Measurements from ENCODE around the gene SPO11.

SPO11 gene

DNA sequence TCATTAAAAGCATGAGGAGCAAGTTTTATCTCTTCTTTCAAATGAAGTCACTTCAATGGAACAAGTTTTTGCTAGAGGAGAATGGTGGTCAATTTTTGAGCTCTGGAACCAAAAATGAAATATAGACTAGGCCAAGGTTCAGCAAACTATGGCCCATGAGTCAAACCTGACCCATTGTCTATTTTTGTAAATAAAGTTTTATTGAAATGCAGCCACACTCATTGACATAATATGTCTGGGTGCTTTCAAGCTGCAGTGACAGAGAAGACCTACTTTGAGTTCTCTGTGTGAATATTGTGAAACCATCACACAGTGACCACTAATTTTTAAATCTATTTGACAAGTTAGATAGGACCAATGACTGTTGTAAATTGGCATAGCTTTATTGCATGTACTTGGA is 34.8 kb downstream of the SPO11 start:
- no peaks in the 10 kb centered on the region for H3K4me1 ChIP-seq
- DNase-seq (ENCODE audit: low spot score in 2 of 2): no peak
- H3K9me3 ChIP-seq: no peaks in the 10 kb centered on the region
- H3K4me3 ChIP-seq: no peak overlapping the region
- H3K27me3 ChIP-seq (ENCODE audit: low read depth): no peaks in the 10 kb centered on the region
- H3K36me3 ChIP-seq (replicated peaks): peaks cover 59% of the 10 kb centered on the region
- in situ Hi-C loops (cut with MboI; ENCODE audit: low sequenced_read_pairs): no loop called here

DNA sequence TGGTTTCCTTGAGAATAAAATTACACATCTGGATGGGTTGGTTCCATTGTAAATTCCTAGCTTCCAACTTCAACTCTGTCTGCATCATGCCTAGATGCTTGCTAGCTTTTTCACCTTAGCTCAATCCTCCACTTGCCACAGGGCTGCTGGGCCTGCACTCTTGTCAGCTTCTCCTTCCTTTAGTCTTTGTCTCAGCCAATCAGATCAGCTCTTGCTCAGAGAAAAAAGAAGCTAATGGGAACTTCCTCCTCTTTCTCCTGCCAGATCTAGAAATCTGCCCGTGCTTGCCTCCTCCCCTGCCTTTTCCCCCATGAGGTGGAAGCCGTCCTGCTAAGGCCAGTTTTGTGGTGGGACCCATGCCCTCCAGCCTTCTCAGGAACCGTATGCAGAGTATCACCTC is 40.0 kb downstream of the SPO11 start:
- Histone ChIP-seq H3K4me3 (no peak overlapping the region), H3K9me3 (no peaks in the 10 kb centered on the region), H3K27me3 (ENCODE audit: low read depth) (no peaks in the 10 kb centered on the region), H3K4me1 (no peaks in the 10 kb centered on the region), H3K36me3 (replicated peaks) (peaks cover 95% of the 10 kb centered on the region)
- in situ Hi-C loops (cut with MboI; ENCODE audit: low sequenced_read_pairs): no loop called here
- DNase-seq (ENCODE audit: low spot score in 2 of 2): no peak

DNA sequence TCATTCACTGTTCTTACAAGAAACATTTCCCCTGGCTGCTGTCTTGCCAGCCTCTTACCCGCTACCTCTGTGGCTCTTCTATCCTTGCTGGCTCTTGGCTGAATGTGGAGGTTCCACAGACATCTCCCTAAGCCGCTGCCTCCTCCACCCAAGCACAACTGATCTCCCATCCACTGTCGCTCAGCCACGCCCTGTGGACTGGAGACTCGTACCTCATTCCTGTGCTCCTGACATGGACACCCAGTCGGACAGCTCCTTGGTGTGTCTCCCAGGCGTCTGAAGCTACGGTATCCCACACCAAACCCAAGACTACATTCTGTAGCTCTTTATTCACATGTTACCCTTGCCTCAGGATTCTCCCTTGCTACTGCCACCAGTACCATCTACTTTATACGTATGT is 40.7 kb downstream of the SPO11 start:
- H3K9me3 ChIP-seq: no peaks in the 10 kb centered on the region
- H3K36me3 ChIP-seq (replicated peaks): peaks cover 95% of the 10 kb centered on the region
- in situ Hi-C loops (cut with MboI; ENCODE audit: low sequenced_read_pairs): no loop called here
- no peak for DNase-seq (ENCODE audit: low spot score in 2 of 2)
- no peaks in the 10 kb centered on the region for H3K4me1 ChIP-seq
- H3K27me3 ChIP-seq (ENCODE audit: low read depth): no peaks in the 10 kb centered on the region
- H3K4me3 ChIP-seq: no peak overlapping the region

DNA sequence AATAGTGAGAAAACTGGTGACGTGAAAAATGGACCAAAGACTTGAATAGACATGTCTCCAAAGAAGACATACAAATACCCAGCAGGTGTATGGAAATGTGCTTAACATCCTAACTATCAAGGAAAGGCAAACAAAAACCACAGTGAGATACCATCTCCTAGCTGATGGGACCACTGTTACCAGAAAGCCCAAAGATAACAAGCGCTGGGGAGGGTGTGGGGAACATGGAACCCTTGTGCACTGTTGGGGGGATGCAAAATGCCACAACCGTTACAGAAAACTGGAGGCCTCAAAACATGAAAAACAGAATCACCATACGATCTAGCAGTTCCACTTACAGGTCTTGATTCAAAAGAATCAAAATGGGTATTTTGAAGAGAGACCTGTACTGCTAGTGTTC is 41.8 kb downstream of the SPO11 start:
- no peak for DNase-seq (ENCODE audit: low spot score in 2 of 2)
- in situ Hi-C loops (cut with MboI; ENCODE audit: low sequenced_read_pairs): no loop called here
- H3K27me3 ChIP-seq (ENCODE audit: low read depth): no peaks in the 10 kb centered on the region
- no peaks in the 10 kb centered on the region for H3K4me1 ChIP-seq
- no peak overlapping the region for H3K4me3 ChIP-seq
- H3K36me3 ChIP-seq (replicated peaks): peaks cover 95% of the 10 kb centered on the region
- H3K9me3 ChIP-seq: no peaks in the 10 kb centered on the region

DNA sequence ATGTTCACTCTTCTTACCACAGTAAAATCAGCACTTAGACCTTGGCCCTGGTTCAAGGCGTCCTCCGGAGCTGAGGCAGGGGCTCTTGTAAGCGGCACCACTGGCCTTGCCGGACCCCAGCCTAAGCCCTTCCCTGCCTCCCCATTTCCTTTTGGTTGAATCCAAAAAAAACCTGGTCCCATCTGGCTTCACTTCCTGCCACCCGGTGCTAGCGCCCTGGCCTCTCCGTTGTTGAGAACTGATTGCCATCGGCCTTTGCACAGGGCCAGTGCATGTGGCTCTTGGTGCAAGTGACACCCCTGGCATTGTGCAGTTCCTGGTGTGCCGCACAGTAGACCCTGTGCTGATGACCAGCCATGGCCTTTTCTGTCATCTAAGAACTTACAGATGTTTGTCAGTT is 42.6 kb downstream of the SPO11 start:
- H3K36me3 ChIP-seq (replicated peaks): peaks cover 95% of the 10 kb centered on the region
- in situ Hi-C loops (cut with MboI; ENCODE audit: low sequenced_read_pairs): no loop called here
- no peaks in the 10 kb centered on the region for H3K4me1 ChIP-seq
- no peak overlapping the region for H3K4me3 ChIP-seq
- DNase-seq (ENCODE audit: low spot score in 2 of 2): no peak
- no peaks in the 10 kb centered on the region for H3K27me3 ChIP-seq (ENCODE audit: low read depth)
- no peaks in the 10 kb centered on the region for H3K9me3 ChIP-seq

DNA sequence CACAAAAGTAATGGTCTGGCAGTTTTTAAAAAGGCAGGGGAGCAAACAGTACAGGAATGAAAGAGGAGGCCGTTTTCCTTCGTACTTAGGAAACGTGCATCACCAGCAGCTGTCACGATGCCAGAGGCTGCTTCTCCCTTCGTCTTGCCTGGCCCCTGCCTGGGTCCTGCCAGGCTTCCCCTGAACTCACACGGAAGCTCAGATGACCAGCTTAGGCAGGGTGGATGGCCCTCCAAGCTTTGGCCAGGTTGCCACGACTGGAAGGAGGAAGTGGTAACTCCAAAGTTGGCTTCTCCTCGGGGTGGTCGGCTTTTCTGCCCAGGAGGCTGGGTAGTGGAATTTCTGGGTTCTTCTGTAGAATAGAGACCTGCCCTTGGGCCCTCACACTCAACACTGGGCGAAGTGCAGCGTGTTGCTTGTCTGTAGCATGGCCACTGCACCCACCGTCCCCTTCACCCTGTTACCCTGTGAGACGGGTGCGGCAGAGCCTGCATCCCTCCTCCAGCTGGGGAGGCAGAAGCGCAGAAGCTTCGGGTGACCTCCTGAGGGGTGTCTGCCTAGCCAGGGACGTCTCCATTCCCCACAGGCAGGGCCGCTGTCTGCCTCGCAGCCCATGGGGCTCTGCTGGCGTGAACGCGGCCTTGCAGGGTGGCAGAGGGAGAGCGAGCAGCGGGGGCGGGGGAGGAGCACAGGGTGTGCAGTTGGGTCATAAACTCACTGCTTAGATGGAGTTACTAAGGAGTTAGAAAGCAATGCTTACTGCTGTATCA is 43.2 kb downstream of the SPO11 start:
- no peak for DNase-seq (ENCODE audit: low spot score in 2 of 2)

DNA sequence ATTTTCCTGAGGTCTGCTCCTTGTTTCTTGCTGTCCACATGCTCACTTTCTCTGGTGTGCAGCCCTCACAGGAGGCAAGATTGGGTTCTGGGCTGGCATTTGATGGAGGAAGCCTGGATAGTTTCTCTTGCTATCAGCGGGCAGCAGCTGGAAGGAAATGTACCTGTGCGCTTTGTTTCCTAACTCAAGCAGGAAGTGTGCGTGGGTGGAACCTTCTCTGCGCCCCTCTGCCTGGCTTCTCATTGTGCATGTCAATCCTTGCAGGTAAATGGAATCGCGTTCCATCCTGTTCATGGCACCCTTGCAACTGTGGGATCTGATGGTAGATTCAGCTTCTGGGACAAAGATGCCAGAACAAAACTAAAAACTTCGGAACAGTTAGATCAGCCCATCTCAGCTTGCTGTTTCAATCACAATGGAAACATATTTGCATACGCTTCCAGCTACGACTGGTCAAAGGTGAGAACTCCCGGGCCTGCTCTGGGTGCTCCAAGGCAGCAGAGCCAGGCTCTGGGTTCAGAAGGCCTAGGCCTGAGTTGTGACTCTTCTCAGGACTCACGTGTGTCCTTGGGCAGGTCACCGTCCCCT is 44.8 kb downstream of the SPO11 start:
- Histone ChIP-seq H3K4me1 (no peaks in the 10 kb centered on the region), H3K36me3 (replicated peaks) (peaks cover 89% of the 10 kb centered on the region), H3K9me3 (no peaks in the 10 kb centered on the region), H3K27me3 (ENCODE audit: low read depth) (no peaks in the 10 kb centered on the region), H3K4me3 (no peak overlapping the region)
- in situ Hi-C loops (cut with MboI; ENCODE audit: low sequenced_read_pairs): no loop called here
- DNase-seq (ENCODE audit: low spot score in 2 of 2): no peak

More for the DNA sequence above, 43.2 kb downstream of the SPO11 start:
- H3K4me1 ChIP-seq: no peaks in the 10 kb centered on the region
- H3K36me3 ChIP-seq (replicated peaks): peaks cover 97% of the 10 kb centered on the region
- no peak overlapping the region for H3K4me3 ChIP-seq
- no peaks in the 10 kb centered on the region for H3K9me3 ChIP-seq
- in situ Hi-C loops (cut with MboI; ENCODE audit: low sequenced_read_pairs): no loop called here
- no peaks in the 10 kb centered on the region for H3K27me3 ChIP-seq (ENCODE audit: low read depth)

DNA sequence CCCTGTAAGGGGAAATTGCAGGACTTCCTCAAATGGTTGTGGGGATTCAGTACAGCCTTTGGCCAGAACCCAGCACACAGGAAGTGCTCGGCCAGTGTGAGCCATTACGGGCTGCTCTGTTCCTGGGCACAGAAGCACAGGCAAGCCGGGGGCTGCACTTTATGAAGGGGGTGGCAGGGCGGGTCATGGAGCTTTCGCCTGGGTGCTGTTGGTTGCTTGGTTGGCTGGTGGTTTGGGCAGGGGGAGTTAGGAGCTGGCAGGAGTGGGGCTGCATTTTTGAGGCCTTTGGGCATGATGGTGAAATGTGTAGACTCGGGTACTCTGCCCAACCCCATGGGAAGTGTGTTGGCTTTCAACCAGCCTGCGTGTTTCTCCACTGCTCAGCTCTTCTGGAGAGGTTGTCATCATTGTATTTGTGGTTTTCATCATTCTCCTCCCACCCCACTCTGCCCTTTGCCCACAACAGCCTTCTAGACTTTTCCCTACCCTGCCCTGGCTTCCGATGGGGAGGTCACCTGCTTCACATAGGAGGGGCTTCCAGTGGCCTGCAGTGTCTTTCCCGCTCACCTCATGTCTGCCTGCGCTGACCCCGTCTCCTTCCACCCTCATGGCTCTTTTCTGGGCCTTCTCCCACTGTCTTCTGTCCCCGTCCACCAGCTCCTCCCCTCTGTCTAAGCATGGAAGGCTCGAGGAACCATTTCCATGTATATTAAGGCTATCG is 45.5 kb downstream of the SPO11 start:
- Histone ChIP-seq H3K4me3 (no peak overlapping the region), H3K27me3 (ENCODE audit: low read depth) (no peaks in the 10 kb centered on the region), H3K4me1 (no peaks in the 10 kb centered on the region), H3K9me3 (no peaks in the 10 kb centered on the region), H3K36me3 (replicated peaks) (peaks cover 88% of the 10 kb centered on the region)
- no peak for DNase-seq (ENCODE audit: low spot score in 2 of 2)
- in situ Hi-C loops (cut with MboI; ENCODE audit: low sequenced_read_pairs): loop anchor here (25.0 kb wide), 2 partner anchors 837 to 988 kb away; partner anchors contain the start of genes AURKA and CSTF1

DNA sequence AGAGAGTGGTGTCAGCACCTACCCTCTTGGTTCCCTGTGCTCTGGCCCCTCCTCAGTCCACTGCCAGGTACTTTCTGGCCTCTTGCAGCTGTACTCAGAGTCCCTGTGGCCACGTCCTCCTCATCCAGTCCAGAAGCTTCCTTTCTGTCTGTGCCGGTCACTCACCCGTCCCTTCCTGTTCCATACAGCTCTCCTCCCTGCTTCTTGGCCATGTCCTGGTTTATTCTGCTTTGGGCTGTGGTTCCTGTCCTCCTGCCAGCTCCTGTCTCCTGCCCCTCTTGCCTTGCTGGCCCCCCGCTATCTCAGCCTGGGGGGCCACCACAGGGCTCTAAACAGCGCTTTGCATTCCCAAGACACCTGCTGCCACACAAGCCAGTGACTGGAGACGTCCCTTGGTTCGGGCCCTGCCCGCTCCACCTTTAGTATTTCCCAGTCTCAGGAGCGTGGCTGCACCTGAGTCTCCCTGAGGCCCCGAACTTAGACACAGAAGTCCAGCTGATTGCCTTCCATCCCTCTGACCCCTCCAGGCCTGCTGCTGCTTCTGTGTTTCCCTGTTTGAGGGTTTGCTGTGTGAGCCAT is 46.1 kb downstream of the SPO11 start:
- peak in 1 of 2 experiments; percentile 5 for DNase-seq (ENCODE audit: low spot score in 2 of 2)
- H3K36me3 ChIP-seq (replicated peaks): peaks cover 82% of the 10 kb centered on the region
- in situ Hi-C loops (cut with MboI; ENCODE audit: low sequenced_read_pairs): loop anchor here (25.0 kb wide), 2 partner anchors 837 to 988 kb away; partner anchors contain the start of genes AURKA and CSTF1
- no peaks in the 10 kb centered on the region for H3K27me3 ChIP-seq (ENCODE audit: low read depth)
- no peaks in the 10 kb centered on the region for H3K4me1 ChIP-seq
- no peak overlapping the region for H3K4me3 ChIP-seq
- H3K9me3 ChIP-seq: no peaks in the 10 kb centered on the region

DNA sequence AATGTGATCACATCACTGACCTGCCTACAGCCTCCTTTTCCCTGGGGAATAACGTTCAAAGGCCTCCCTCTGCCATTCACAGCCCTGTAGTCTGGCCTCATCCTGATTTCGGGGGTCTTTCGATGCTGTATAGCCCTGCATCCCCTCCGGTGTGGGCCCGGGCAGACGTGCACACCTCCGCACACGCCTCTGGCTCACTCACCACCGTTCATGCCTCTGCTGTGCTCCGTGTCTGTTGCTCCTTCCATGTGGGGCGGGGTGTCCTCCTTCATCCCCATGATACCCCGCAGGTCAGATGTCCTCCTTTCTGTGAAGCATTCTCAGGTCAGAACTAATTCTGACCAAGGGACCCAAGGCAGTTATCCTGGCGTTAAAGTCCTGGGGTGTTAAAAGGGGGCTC is 47.7 kb downstream of the SPO11 start:
- no peaks in the 10 kb centered on the region for H3K9me3 ChIP-seq
- H3K27me3 ChIP-seq (ENCODE audit: low read depth): no peaks in the 10 kb centered on the region
- no peak overlapping the region for H3K4me3 ChIP-seq
- no peak for DNase-seq (ENCODE audit: low spot score in 2 of 2)
- peaks cover 69% of the 10 kb centered on the region for H3K36me3 ChIP-seq (replicated peaks)
- in situ Hi-C loops (cut with MboI; ENCODE audit: low sequenced_read_pairs): loop anchor here (25.0 kb wide), 2 partner anchors 835 to 990 kb away; partner anchors contain the start of genes AURKA and CSTF1
- no peaks in the 10 kb centered on the region for H3K4me1 ChIP-seq

DNA sequence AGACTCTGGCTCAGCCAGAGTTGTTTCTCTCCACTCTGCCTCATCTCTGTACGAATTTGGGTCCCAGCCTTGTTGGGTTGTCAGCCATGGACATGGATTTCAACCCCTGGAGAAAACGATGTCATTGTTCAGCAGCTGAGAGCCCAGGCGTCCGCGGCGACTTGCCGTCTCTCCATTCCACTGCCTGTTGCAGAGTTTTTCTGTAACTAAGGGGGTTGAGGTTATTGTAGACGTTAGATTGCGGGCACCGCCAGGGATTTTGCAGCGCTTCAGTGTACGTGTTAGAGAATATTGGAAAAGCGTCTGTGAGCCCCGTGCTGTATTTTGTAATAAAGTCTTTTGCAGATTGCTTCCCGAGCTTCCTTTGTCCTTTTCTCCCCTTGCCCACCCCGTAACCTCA is 48.5 kb downstream of the SPO11 start:
- Histone ChIP-seq H3K4me3 (no peak overlapping the region), H3K4me1 (no peaks in the 10 kb centered on the region), H3K36me3 (replicated peaks) (peaks cover 61% of the 10 kb centered on the region), H3K27me3 (ENCODE audit: low read depth) (no peaks in the 10 kb centered on the region), H3K9me3 (no peaks in the 10 kb centered on the region)
- in situ Hi-C loops (cut with MboI; ENCODE audit: low sequenced_read_pairs): loop anchor here (25.0 kb wide), 2 partner anchors 834 to 991 kb away; partner anchors contain the start of genes AURKA and CSTF1
- DNase-seq (ENCODE audit: low spot score in 2 of 2): no peak

DNA sequence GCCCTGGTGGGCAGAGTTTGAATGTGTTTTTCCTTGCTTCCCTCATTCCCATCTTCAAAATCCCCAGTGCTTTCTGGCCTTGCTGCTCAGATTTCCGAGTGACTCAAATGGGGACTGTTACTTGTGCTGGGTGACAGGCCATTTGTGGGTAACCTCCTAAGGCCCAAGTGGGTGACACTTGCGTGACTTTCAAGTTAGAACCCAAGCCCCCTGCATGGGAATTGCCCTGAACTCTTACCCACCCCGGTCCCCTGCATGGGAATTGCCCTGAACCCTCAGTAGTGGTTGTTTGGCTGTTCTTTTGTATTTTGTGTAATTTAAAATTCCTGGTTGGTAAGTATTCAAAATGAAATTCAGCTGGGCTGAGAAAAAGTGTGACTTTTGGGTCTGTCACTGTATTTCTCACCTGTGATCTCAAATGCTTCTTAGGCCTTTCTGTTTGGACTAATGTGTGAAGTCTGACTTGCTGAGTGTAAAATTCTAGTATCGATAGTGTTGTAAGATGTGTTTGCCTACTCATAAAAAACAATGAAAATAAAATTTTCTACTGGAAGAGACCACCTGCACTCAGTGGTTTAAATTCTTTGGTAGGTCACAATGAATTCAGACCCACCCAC is 49.2 kb downstream of the SPO11 start:
- Histone ChIP-seq H3K4me3 (no peak overlapping the region), H3K9me3 (no peaks in the 10 kb centered on the region), H3K36me3 (replicated peaks) (peaks cover 55% of the 10 kb centered on the region), H3K4me1 (no peaks in the 10 kb centered on the region), H3K27me3 (ENCODE audit: low read depth) (no peaks in the 10 kb centered on the region)
- in situ Hi-C loops (cut with MboI; ENCODE audit: low sequenced_read_pairs): loop anchor here (25.0 kb wide), 2 partner anchors 834 to 991 kb away; partner anchors contain the start of genes AURKA and CSTF1
- DNase-seq (ENCODE audit: low spot score in 2 of 2): no peak

DNA sequence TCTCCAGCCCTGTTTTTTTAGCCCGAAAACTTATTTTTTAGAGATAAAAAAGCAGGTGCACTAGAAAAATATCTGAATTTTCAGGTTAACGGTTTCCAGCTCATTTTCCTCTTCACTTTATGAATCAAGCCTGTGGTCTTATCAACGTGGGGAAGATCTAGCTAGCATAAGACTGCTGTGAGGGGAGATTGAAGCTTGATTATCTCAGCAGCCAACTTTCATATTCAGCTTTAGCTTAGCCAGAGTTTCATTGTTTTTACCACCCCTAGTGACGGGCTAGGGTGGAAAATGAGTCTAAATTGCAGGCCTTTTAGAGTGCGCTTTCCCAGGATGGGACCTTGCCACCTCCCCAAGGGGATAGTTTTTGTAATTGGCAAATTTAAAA is 49.7 kb downstream of the SPO11 start:
- H3K9me3 ChIP-seq: no peaks in the 10 kb centered on the region
- in situ Hi-C loops (cut with MboI; ENCODE audit: low sequenced_read_pairs): loop anchor here (25.0 kb wide), 2 partner anchors 833 to 992 kb away; partner anchors contain the start of genes AURKA and CSTF1
- DNase-seq (ENCODE audit: low spot score in 2 of 2): no peak
- H3K4me3 ChIP-seq: no peak overlapping the region
- H3K36me3 ChIP-seq (replicated peaks): peaks cover 50% of the 10 kb centered on the region
- no peaks in the 10 kb centered on the region for H3K4me1 ChIP-seq
- H3K27me3 ChIP-seq (ENCODE audit: low read depth): no peaks in the 10 kb centered on the region

Data from HAP-1 (cell line).